ENCODE results near the gene CRYBA1. TPM values are rescaled to one million over a fixed set of nuclear protein-coding genes. Genes with fewer than 3 reads are reported as not detected.
"Not testable (repeated sequence)": the region's sequence is repeated elsewhere in the genome, so short reads cannot be mapped to it uniquely, and the experiment has no call there.

Gene CRYBA1
- total RNA-seq, 1 donor from 2014 or later, result 0.84 TPM

- H3K27ac ChIP-seq, result no peak overlapping the region
- no peak overlapping the region for H3K4me3 ChIP-seq
- no peaks in the 10 kb centered on the region for H3K79me2 ChIP-seq (ENCODE audit: low read depth)
- peaks cover 6% of the 10 kb centered on the region for H3F3A ChIP-seq (ENCODE audit: low read depth)
- H3K4me1 ChIP-seq, result peaks cover 3% of the 10 kb centered on the region
- H3K27me3 Mint-ChIP-seq (ENCODE audit: insufficient read depth, low read depth), result peaks cover 3% of the 10 kb centered on the region
- peak overlapping the region; percentile 82 for H2AFZ ChIP-seq (replicated peaks)
- H3K9me3 ChIP-seq (ENCODE audit: low read depth), result no peaks in the 10 kb centered on the region
- no peaks in the 10 kb centered on the region for H3K36me3 ChIP-seq
- H3K4me2 ChIP-seq, result no peak overlapping the region
- H3K27ac Mint-ChIP-seq, result no peak overlapping the region
- no peaks in the 10 kb centered on the region for H4K20me1 ChIP-seq (ENCODE audit: low read depth)
- no peaks in the 10 kb centered on the region for H3K36me3 Mint-ChIP-seq
- TF ChIP-seq EZH2 (IDR thresholded peaks at IDR 0.05) (no peak), CTCF (IDR thresholded peaks at IDR 0.05) (peak; percentile 95)
- DNase-seq (ENCODE audit: low spot score), result peak; percentile 92
- H3K9me3 Mint-ChIP-seq, result no peaks in the 10 kb centered on the region
- no peak overlapping the region for H3K9ac ChIP-seq
- no peaks in the 10 kb centered on the region for H3K27me3 ChIP-seq
- peaks cover 17% of the 10 kb centered on the region for H3K4me1 Mint-ChIP-seq
- H3K4me3 Mint-ChIP-seq, result no peak overlapping the region
Observed at GRCh38 chr17:29219378-29220047, 27.1 kb upstream of the CRYBA1 start.

GRCh38 chr17:29221338-29221737, 25.3 kb upstream of the CRYBA1 start:
- H3K9me3 Mint-ChIP-seq, H3K27ac Mint-ChIP-seq: not testable (repeated sequence)

DNA sequence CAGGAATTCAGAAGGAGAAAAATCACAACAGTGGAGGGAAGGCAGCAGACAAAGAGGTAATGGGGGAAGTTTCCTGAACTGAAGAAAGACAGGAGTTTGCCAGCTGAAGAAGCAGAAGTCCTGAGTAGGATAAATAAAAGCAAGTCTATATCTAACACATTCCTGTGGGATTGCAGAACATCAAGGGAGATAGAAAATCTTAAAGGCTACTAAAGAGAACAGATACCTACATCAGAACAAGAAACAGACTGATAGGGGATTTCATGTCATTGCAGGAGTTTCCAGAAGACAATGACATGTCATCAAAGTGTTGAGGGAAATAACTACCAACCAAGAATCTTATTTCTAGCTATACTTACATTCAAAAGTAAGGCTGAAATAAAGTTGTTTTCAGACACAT, 21.3 kb upstream of the CRYBA1 start:
- no peaks in the 10 kb centered on the region for H3K9me3 Mint-ChIP-seq
- no peaks in the 10 kb centered on the region for H3F3A ChIP-seq (ENCODE audit: low read depth)

More at GRCh38 chr17:29221338-29221737, 25.3 kb upstream of the CRYBA1 start:
- not testable (repeated sequence) for H3K9me3 ChIP-seq (ENCODE audit: low read depth); H3K27ac ChIP-seq; H3K36me3 Mint-ChIP-seq; H3K79me2 ChIP-seq (ENCODE audit: low read depth); DNase-seq (ENCODE audit: low spot score); H3K4me3 Mint-ChIP-seq; H4K20me1 ChIP-seq (ENCODE audit: low read depth); H3K4me3 ChIP-seq; H3K9ac ChIP-seq; H3K4me1 ChIP-seq; H3F3A ChIP-seq (ENCODE audit: low read depth); H3K27me3 ChIP-seq; H3K36me3 ChIP-seq; H2AFZ ChIP-seq (replicated peaks); H3K27me3 Mint-ChIP-seq (ENCODE audit: insufficient read depth, low read depth); H3K4me2 ChIP-seq
- H3K4me1 Mint-ChIP-seq, result peaks cover 12% of the 10 kb centered on the region

More for the DNA sequence above, 21.3 kb upstream of the CRYBA1 start:
- Mint-ChIP-seq H3K27me3 (ENCODE audit: insufficient read depth, low read depth) (peaks cover 3% of the 10 kb centered on the region), H3K4me3 (no peak overlapping the region), H3K4me1 (peaks cover 4% of the 10 kb centered on the region), H3K36me3 (no peaks in the 10 kb centered on the region), H3K27ac (no peak overlapping the region)
- no peaks in the 10 kb centered on the region for H3K36me3 ChIP-seq
- H3K27ac ChIP-seq, result no peak overlapping the region
- H3K9me3 ChIP-seq (ENCODE audit: low read depth), result no peaks in the 10 kb centered on the region
- H3K9ac ChIP-seq, result no peak overlapping the region
- no peaks in the 10 kb centered on the region for H4K20me1 ChIP-seq (ENCODE audit: low read depth)
- H3K79me2 ChIP-seq (ENCODE audit: low read depth), result no peaks in the 10 kb centered on the region
- no peak for DNase-seq (ENCODE audit: low spot score)
- TF ChIP-seq CTCF (IDR thresholded peaks at IDR 0.05) (no peak), EZH2phosphoT487 (IDR thresholded peaks at IDR 0.05) (no peak)
- H3K4me3 ChIP-seq, result no peak overlapping the region
- H3K4me2 ChIP-seq, result no peak overlapping the region
- no peaks in the 10 kb centered on the region for H3K4me1 ChIP-seq
- peak overlapping the region; percentile 57 for H2AFZ ChIP-seq (replicated peaks)
- no peaks in the 10 kb centered on the region for H3K27me3 ChIP-seq

All from neural progenitor cell (in vitro differentiated cells).